ENCODE data around the gene GPATCH2L.

GPATCH2L gene

DNA sequence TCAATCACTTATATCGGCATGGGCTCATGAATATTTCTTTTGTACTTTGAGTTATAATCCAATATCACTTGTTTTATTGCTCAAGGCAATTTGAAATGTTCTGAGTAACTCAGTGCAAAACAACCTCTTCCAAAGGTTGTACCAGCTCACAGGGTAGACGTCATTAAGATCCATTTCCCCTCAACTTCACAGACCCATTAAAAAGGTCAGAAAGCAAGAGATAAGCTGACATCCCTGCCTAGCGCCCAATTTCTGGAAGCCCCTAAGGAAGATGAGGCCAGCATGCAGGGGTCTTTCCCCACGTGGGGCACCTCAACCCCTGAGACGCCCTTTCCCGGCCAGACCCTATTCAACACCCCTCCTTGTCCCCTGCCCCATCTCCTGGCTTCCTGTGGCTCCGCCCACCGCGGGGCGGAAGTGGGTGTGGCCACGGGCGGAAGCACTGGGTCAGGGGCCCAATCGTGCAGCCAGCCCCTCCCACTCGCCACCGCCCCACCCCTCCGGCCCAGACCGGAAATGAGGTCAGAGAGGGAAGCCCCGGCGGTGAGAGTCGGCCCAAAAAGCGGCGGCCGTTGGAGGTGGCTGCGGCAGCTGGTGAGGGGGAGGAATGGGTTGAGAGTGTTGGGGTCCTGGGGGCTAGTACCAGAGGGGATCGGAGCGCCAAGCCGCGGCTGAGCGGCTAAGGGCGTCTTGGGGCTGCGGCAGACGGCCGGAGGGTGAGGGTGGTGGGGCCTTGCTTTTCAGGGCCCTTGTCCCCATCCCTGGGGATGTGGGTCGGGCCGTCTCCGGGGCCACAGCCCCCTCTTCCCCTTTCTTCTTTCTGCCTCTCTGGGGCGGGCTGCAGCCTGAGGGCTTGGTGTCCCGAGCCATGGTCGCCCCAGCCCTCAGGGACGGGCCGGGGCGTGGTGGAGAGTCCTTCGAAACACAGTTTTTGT lies at the start of gene GPATCH2L:
TSS of gene GPATCH2L (plus strand) at position 525 of the 935 bp plus-strand sequence. CDS start 2,442 bp downstream, outside the sequence.
- peaks cover 14% of the 10 kb centered on the region for H3K4me1 ChIP-seq (ENCODE audit: control insufficient read depth, insufficient read depth, low read length)
- H3K9ac ChIP-seq (ENCODE audit: low read length), result peak within 1 kb of the TSS; percentile 97
- H3K4me3 ChIP-seq (ENCODE audit: low read length), result peak within 1 kb of the TSS; percentile 99
- H3K27ac ChIP-seq (ENCODE audit: low read depth, low read length), result peak within 1 kb of the TSS; percentile 87
- peaks cover 4% of the 10 kb centered on the region for H3K36me3 ChIP-seq (ENCODE audit: control insufficient read depth, insufficient read depth, low read length)
- H3K27me3 ChIP-seq (ENCODE audit: control insufficient read depth, insufficient read depth, low read length), result no peaks in the 10 kb centered on the region

- no peak overlapping the region for H3K4me3 ChIP-seq (ENCODE audit: low read length)
- H3K36me3 ChIP-seq (ENCODE audit: control insufficient read depth, insufficient read depth, low read length), result no peaks in the 10 kb centered on the region
- no peak overlapping the region for H3K27ac ChIP-seq (ENCODE audit: low read depth, low read length)
- no peak overlapping the region for H3K9ac ChIP-seq (ENCODE audit: low read length)
- peaks cover 25% of the 10 kb centered on the region for H3K4me1 ChIP-seq (ENCODE audit: control insufficient read depth, insufficient read depth, low read length)
- no peaks in the 10 kb centered on the region for H3K27me3 ChIP-seq (ENCODE audit: control insufficient read depth, insufficient read depth, low read length)
Observed at GRCh38 chr14:76104802-76105355, 46.8 kb upstream of the GPATCH2L start.

DNA sequence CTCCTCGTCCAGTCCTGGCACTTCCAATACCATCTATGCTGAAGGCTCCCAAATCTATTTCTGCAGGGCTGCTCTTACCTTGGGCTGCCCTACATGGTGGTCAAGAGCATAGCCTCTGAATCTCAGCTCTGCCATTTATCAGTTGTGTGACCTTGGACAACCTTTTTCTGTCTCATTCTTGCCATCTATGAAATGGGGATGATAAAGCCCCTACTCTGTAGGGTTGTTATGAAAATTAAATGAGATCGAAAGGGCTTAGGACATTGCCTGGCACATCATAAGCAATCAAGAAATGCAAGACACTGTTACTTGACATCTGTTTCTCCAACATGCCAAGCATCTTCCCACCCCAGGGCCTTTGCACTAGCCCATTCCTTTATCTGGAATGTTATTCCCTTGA lies 45.5 kb upstream of the GPATCH2L start:
- Histone ChIP-seq H3K27ac (ENCODE audit: low read depth, low read length) (no peak overlapping the region), H3K4me3 (ENCODE audit: low read length) (no peak overlapping the region)

DNA sequence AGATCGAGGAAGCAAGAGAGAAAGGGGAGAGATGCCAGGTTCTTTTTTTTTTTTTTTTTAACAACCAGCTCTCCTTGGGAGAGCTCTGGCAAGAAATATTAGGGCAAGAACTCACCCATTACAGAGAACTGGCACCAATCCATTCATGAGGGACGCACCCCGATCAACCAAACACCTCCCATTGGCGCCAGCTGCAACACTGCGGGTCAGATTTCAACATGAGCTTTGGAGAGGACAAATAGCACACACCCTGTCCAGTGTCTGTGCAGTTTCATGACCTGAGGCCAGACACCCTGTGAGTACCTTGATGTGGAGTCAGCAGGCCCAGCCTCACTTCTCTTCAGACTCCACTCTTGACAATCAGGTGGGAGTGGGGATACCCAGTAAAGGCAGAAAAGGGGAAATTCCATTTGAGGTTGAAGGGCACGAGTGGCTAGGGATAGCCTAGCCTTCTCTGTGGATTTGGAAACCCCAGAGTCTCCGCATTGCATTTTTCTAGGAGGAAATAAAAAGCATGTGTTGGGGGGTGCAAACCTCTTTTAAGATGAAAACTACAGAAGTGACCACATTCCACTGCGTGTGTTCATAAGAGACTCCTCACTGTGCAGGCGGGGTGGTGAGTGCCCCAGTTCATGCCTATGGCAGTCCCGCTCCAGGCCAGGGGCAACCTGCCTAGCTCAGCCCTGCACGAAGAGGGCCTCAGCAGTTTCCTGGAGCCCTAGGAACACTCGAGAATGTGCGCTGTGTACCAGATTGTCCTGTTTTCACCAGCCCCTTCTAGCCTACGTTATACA lies 42.4 kb upstream of the GPATCH2L start:
- H3K4me1 ChIP-seq (ENCODE audit: control insufficient read depth, insufficient read depth, low read length), result no peaks in the 10 kb centered on the region
- no peaks in the 10 kb centered on the region for H3K36me3 ChIP-seq (ENCODE audit: control insufficient read depth, insufficient read depth, low read length)
- H3K4me3 ChIP-seq (ENCODE audit: low read length), result no peak overlapping the region
- no peaks in the 10 kb centered on the region for H3K27me3 ChIP-seq (ENCODE audit: control insufficient read depth, insufficient read depth, low read length)
- H3K9ac ChIP-seq (ENCODE audit: low read length), result no peak overlapping the region
- no peak overlapping the region for H3K27ac ChIP-seq (ENCODE audit: low read depth, low read length)

More for the DNA sequence above, 45.5 kb upstream of the GPATCH2L start:
- H3K4me1 ChIP-seq (ENCODE audit: control insufficient read depth, insufficient read depth, low read length), result peaks cover 18% of the 10 kb centered on the region
- no peak overlapping the region for H3K9ac ChIP-seq (ENCODE audit: low read length)
- H3K36me3 ChIP-seq (ENCODE audit: control insufficient read depth, insufficient read depth, low read length), result no peaks in the 10 kb centered on the region
- no peaks in the 10 kb centered on the region for H3K27me3 ChIP-seq (ENCODE audit: control insufficient read depth, insufficient read depth, low read length)

DNA sequence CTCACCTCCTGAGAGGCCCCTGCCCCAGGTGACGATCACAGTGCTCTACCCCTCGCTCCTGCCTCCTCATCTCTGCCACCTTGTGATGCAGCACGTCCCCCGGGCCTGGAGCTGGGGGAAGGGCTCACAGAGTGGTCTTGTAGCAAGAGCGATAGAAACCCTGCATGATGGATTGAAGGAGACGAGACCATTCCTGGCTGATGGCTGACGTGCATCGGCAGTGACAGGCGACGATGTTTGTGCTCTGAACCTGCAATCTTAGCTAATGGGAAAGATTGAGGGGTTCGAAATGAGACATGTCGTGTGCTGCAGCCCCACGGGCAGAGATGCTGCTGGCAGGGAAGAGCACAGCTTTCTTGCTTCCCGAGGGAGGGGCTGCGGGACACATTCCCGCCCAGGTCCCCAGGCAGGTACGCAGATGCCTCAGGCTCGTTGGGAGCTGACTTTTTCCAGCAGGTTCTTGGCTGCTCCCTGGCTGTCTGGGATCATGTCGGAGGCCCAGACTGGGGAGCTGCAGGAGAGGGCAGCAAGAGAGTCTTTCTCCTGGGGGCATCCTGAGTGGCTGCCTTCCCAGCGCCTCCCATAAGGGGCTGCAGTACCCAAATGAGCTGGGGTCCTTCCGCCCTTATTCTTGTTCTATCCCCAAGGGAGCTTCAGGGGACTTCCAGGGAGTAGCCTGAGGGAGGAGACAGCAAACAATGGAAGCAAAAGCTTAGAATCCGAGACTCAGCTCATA lies 38.7 kb upstream of the GPATCH2L start:
- peaks cover 4% of the 10 kb centered on the region for H3K4me1 ChIP-seq (ENCODE audit: control insufficient read depth, insufficient read depth, low read length)
- H3K4me3 ChIP-seq (ENCODE audit: low read length), result no peak overlapping the region
- H3K36me3 ChIP-seq (ENCODE audit: control insufficient read depth, insufficient read depth, low read length), result no peaks in the 10 kb centered on the region
- no peak overlapping the region for H3K27ac ChIP-seq (ENCODE audit: low read depth, low read length)
- peaks cover 2% of the 10 kb centered on the region for H3K27me3 ChIP-seq (ENCODE audit: control insufficient read depth, insufficient read depth, low read length)
- no peak overlapping the region for H3K9ac ChIP-seq (ENCODE audit: low read length)

DNA sequence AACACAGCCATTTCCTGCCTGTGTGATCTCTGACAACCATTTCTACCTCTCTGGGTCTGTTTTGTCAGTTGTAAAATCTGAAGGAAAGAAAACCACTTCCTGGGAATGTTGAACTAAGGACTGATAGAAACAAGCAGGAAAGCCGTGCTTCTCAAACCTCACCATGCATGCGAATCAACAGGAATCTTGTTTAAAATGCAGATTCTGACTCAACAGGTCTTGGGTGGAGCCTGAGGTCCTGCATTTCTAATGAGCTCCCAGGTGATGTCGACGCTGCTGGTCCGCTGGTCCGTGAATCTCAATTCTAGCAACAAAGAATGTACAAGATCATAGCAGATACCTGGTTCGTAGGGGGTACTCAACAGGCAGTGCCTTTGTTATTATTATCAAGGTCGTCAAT lies 38.0 kb upstream of the GPATCH2L start:
- Histone ChIP-seq H3K9ac (ENCODE audit: low read length) (no peak overlapping the region), H3K27ac (ENCODE audit: low read depth, low read length) (no peak overlapping the region), H3K36me3 (ENCODE audit: control insufficient read depth, insufficient read depth, low read length) (no peaks in the 10 kb centered on the region), H3K4me1 (ENCODE audit: control insufficient read depth, insufficient read depth, low read length) (peaks cover 4% of the 10 kb centered on the region), H3K4me3 (ENCODE audit: low read length) (no peak overlapping the region), H3K27me3 (ENCODE audit: control insufficient read depth, insufficient read depth, low read length) (peaks cover 2% of the 10 kb centered on the region)

DNA sequence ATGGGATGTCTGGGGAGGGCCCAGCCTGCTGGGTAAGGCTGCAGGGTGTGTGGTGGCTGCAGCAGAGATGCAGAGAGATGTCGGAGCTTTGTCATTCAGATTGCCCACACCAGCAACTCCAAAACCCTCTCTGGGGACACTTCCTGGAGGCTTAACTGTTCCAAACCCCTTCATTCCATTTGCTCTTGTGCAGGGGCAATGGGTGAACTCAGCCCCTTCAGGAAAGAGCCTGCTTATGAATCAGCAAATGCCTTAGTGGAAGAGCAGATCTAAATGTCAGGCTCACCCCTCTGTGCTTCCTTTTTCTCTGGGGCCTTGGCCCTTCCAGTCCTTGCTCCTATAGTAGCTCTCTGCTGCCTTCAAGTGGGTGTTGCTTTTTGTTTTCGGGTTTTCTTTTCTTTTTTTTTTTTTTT lies 36.7 kb upstream of the GPATCH2L start:
- Histone ChIP-seq H3K27me3 (ENCODE audit: control insufficient read depth, insufficient read depth, low read length) (peaks cover 2% of the 10 kb centered on the region), H3K9ac (ENCODE audit: low read length) (no peak overlapping the region), H3K27ac (ENCODE audit: low read depth, low read length) (no peak overlapping the region), H3K36me3 (ENCODE audit: control insufficient read depth, insufficient read depth, low read length) (no peaks in the 10 kb centered on the region), H3K4me1 (ENCODE audit: control insufficient read depth, insufficient read depth, low read length) (peaks cover 4% of the 10 kb centered on the region), H3K4me3 (ENCODE audit: low read length) (no peak overlapping the region)

GRCh38 chr14:76117789-76118484 lies 33.8 kb upstream of the GPATCH2L start:
- H3K27ac ChIP-seq (ENCODE audit: low read depth, low read length), result peak overlapping the region; percentile 24

DNA sequence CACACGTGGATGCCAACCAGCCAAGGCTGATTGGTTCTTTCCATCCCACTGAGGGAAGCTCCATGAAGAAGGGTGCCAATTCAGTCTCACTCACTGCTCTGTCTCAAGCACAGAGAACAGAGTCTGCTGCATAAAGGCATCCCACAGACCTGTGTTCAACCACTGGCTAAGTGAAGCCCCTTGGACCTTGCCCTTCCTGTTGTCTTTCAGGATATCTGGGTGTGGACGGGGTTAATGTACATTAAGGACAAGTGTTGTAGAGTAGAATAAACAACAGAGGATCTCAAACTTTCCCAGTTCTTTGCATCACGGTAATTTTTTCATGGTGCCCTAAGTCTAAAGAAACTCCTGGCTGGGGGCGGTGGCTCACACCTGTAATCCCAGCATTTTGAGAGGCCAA lies 33.1 kb upstream of the GPATCH2L start:
- no peak overlapping the region for H3K27ac ChIP-seq (ENCODE audit: low read depth, low read length)
- no peaks in the 10 kb centered on the region for H3K36me3 ChIP-seq (ENCODE audit: control insufficient read depth, insufficient read depth, low read length)
- H3K27me3 ChIP-seq (ENCODE audit: control insufficient read depth, insufficient read depth, low read length), result peaks cover 2% of the 10 kb centered on the region
- no peak overlapping the region for H3K9ac ChIP-seq (ENCODE audit: low read length)
- H3K4me1 ChIP-seq (ENCODE audit: control insufficient read depth, insufficient read depth, low read length), result peaks cover 4% of the 10 kb centered on the region
- no peak overlapping the region for H3K4me3 ChIP-seq (ENCODE audit: low read length)

More at GRCh38 chr14:76117789-76118484, 33.8 kb upstream of the GPATCH2L start:
- no peak overlapping the region for H3K9ac ChIP-seq (ENCODE audit: low read length)
- peaks cover 2% of the 10 kb centered on the region for H3K27me3 ChIP-seq (ENCODE audit: control insufficient read depth, insufficient read depth, low read length)
- H3K4me3 ChIP-seq (ENCODE audit: low read length), result no peak overlapping the region
- H3K4me1 ChIP-seq (ENCODE audit: control insufficient read depth, insufficient read depth, low read length), result peaks cover 4% of the 10 kb centered on the region
- no peaks in the 10 kb centered on the region for H3K36me3 ChIP-seq (ENCODE audit: control insufficient read depth, insufficient read depth, low read length)

GRCh38 chr14:76121089-76121748 lies 30.5 kb upstream of the GPATCH2L start:
- H3K4me3 ChIP-seq (ENCODE audit: low read length), result no peak overlapping the region
- no peak overlapping the region for H3K9ac ChIP-seq (ENCODE audit: low read length)
- H3K27ac ChIP-seq (ENCODE audit: low read depth, low read length), result no peak overlapping the region
- H3K4me1 ChIP-seq (ENCODE audit: control insufficient read depth, insufficient read depth, low read length), result peaks cover 4% of the 10 kb centered on the region
- H3K36me3 ChIP-seq (ENCODE audit: control insufficient read depth, insufficient read depth, low read length), result no peaks in the 10 kb centered on the region
- no peaks in the 10 kb centered on the region for H3K27me3 ChIP-seq (ENCODE audit: control insufficient read depth, insufficient read depth, low read length)
